ENCODE measurements around the gene BTNL9. TPM values are rescaled to one million over a fixed set of nuclear protein-coding genes. Genes with fewer than 3 reads are reported as not detected.
"Not testable (repeated sequence)": the region's sequence is repeated elsewhere in the genome, so short reads cannot be mapped to it uniquely, and the experiment has no call there.

The BTNL9 gene
- total and polyA plus RNA-seq, 2 of the 4 experiments (the other 2 are of a cell fraction) = not detected

DNA sequence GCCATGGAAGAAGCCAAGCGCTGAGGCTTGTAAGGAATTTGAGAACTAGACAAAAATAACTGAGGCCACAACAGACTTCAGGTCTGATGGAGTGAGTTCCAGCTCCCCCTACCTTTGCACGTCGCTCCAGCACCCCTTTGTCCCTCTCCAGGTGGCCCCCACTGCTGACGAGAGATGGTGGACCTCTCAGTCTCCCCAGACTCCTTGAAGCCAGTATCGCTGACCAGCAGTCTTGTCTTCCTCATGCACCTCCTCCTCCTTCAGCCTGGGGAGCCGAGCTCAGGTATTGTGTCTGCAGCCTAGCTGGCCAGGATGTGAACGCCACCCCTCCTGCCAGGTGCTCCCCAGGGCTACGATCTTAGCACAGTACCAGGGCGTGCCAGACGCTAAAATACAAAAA, 5.2 kb downstream of the BTNL9 start:
- DNase-seq (no peak), ATAC-seq (ENCODE audit: low read depth) (no peak)
- Histone ChIP-seq H4K91ac (ENCODE audit: insufficient read depth, low read depth, low read length) (no peak overlapping the region), H3K4me3 (ENCODE audit: insufficient read depth, low read depth, low read length) (no peak overlapping the region), H2AK9ac (replicated peaks; ENCODE audit: low read depth, low read length, poor library complexity) (no peak overlapping the region), H3K14ac (replicated peaks; ENCODE audit: low read depth, low read length) (no peak overlapping the region), H2AK5ac (ENCODE audit: low read depth, low read length) (no peak overlapping the region), H4K20me1 (ENCODE audit: insufficient read depth, low read length) (no peaks in the 10 kb centered on the region), H2BK20ac (ENCODE audit: low read depth, low read length) (no peak overlapping the region), H3K4me1 (ENCODE audit: control insufficient read depth, insufficient read depth, low read length) (no peaks in the 10 kb centered on the region), H2BK15ac (ENCODE audit: low read depth, low read length) (no peak overlapping the region), H3K79me1 (ENCODE audit: low read depth in 1 of 2, low read length in 2 of 2) (no peaks in the 10 kb centered on the region), H4K5ac (ENCODE audit: low read depth, low read length) (no peak overlapping the region), H3K56ac (ENCODE audit: extremely low read depth, insufficient read depth, low read length) (no peak overlapping the region), H3K9me3 (ENCODE audit: control insufficient read depth, insufficient read depth, low read length) (peaks cover 8% of the 10 kb centered on the region; the same call in 1 of the 2 replicates), H3K9ac (ENCODE audit: low read depth, low read length) (no peak overlapping the region), H3K4ac (ENCODE audit: low read depth, low read length) (no peak overlapping the region), H4K8ac (ENCODE audit: low read depth in 2 of 2, low read length in 2 of 2) (no peak overlapping the region), H3K27ac (ENCODE audit: insufficient read depth, low read length) (no peak overlapping the region), H3K18ac (ENCODE audit: low read depth, low read length) (no peak overlapping the region), H3K9me1 (ENCODE audit: insufficient read depth, low read length) (no peaks in the 10 kb centered on the region), H3K4me2 (ENCODE audit: low read depth, low read length) (no peak overlapping the region), H3K36me3 (ENCODE audit: control insufficient read depth, insufficient read depth, low read length) (no peaks in the 10 kb centered on the region), H2AFZ (replicated peaks; ENCODE audit: low read length, poor library complexity) (no peak overlapping the region), H3K27me3 (ENCODE audit: control insufficient read depth, insufficient read depth, low read length) (peaks cover 1% of the 10 kb centered on the region; the same call in 1 of the 2 replicates), H2BK5ac (ENCODE audit: low read depth, low read length, poor library complexity, severe bottlenecking) (no peak overlapping the region), H3K23ac (ENCODE audit: low read depth, low read length) (no peak overlapping the region), H2BK120ac (ENCODE audit: low read depth, low read length) (no peak overlapping the region)
- in situ Hi-C loops (cut with MboI; ENCODE audit: low sequenced_read_pairs) (no loop called here), dilution Hi-C loops (cut with HindIII; ENCODE audit: low sequenced_read_pairs, unreplicated experiment) (no loop called here), intact Hi-C loops (cut with micrococcal nuclease) (no loop called here)
- 51% methylated on average over 5 of the region's 10 CpGs; no CpG with 5 or more reads in 1 of the 2 experiments for whole genome bisulfite sequencing, 2 experiments (ENCODE audit: extremely low coverage in 2 of 2, insufficient read length in 1 of 2)
- ChIA-PET CTCF (no interaction called here), POLR2A (ENCODE audit: unreplicated experiment) (no interaction called here)
- TF ChIP-seq MXI1 (IDR thresholded peaks at IDR 0.05; ENCODE audit: borderline replicate concordance, low read depth, low read length) (no peak), BHLHE40 (IDR thresholded peaks at IDR 0.05; ENCODE audit: low read depth, low read length) (no peak), FOS (IDR thresholded peaks at IDR 0.05; ENCODE audit: low read depth, low read length) (no peak), RCOR1 (IDR thresholded peaks at IDR 0.05; ENCODE audit: insufficient replicate concordance, low read length) (no peak)
- BruUV-seq (replicated peaks) = no TSS peak

DNA sequence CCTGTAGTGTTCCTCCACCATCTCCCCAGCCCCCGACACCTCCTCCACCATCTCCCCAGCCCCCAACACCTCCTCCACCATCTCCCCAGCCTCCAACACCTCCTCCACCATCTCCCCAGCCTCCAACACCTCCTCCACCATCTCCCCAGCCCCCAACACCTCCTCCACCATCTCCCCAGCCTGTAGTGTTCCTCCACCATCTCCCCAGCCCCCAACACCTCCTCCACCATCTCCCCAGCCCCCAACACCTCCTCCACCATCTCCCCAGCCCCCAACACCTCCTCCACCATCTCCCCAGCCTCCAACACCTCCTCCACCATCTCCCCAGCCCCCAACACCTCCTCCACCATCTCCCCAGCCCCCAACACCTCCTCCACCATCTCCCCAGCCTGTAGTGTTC, 5.8 kb downstream of the BTNL9 start:
- H3K4me2 ChIP-seq (ENCODE audit: low read depth, low read length); H2AFZ ChIP-seq (replicated peaks; ENCODE audit: low read length, poor library complexity); H2AK5ac ChIP-seq (ENCODE audit: low read depth, low read length); H3K4ac ChIP-seq (ENCODE audit: low read depth, low read length); H3K56ac ChIP-seq (ENCODE audit: extremely low read depth, insufficient read depth, low read length); H3K36me3 ChIP-seq (ENCODE audit: control insufficient read depth, insufficient read depth, low read length); ATAC-seq (ENCODE audit: low read depth); H2AK9ac ChIP-seq (replicated peaks; ENCODE audit: low read depth, low read length, poor library complexity); H3K79me1 ChIP-seq (ENCODE audit: low read depth in 1 of 2, low read length in 2 of 2); H3K9me1 ChIP-seq (ENCODE audit: insufficient read depth, low read length); H3K4me3 ChIP-seq (ENCODE audit: insufficient read depth, low read depth, low read length); H4K8ac ChIP-seq (ENCODE audit: low read depth in 2 of 2, low read length in 2 of 2); DNase-seq; H3K18ac ChIP-seq (ENCODE audit: low read depth, low read length); H4K20me1 ChIP-seq (ENCODE audit: insufficient read depth, low read length); POLR2A ChIA-PET (ENCODE audit: unreplicated experiment); dilution Hi-C loops (cut with HindIII; ENCODE audit: low sequenced_read_pairs, unreplicated experiment); H3K27ac ChIP-seq (ENCODE audit: insufficient read depth, low read length); H3K23ac ChIP-seq (ENCODE audit: low read depth, low read length); H2BK120ac ChIP-seq (ENCODE audit: low read depth, low read length); H3K9ac ChIP-seq (ENCODE audit: low read depth, low read length); H3K14ac ChIP-seq (replicated peaks; ENCODE audit: low read depth, low read length); BruUV-seq (replicated peaks); CTCF ChIA-PET; H3K4me1 ChIP-seq (ENCODE audit: control insufficient read depth, insufficient read depth, low read length); H4K5ac ChIP-seq (ENCODE audit: low read depth, low read length); H3K9me3 ChIP-seq (ENCODE audit: control insufficient read depth, insufficient read depth, low read length); in situ Hi-C loops (cut with MboI; ENCODE audit: low sequenced_read_pairs); H2BK5ac ChIP-seq (ENCODE audit: low read depth, low read length, poor library complexity, severe bottlenecking); H4K91ac ChIP-seq (ENCODE audit: insufficient read depth, low read depth, low read length); H2BK15ac ChIP-seq (ENCODE audit: low read depth, low read length); intact Hi-C loops (cut with micrococcal nuclease); H3K27me3 ChIP-seq (ENCODE audit: control insufficient read depth, insufficient read depth, low read length); H2BK20ac ChIP-seq (ENCODE audit: low read depth, low read length): not testable (repeated sequence)
- WGBS, 2 experiments (ENCODE audit: extremely low coverage in 2 of 2, insufficient read length in 1 of 2) = 0% methylated on average over 1 of the region's 1 CpG; no CpG with 5 or more reads in 1 of the 2 experiments
